SKM-1 treated with dmso at 0.1 percent for 144 hours (cell line): ENCODE data around the gene EEFSEC.

Source experiments
- DNase-seq: peaks from one replicate; lab custom pipeline; 2025; ENCODE audit not compliant: unreplicated experiment; lab: John Stamatoyannopoulos, UW

EEFSEC gene

GRCh38 chr3:128383316-128384235, 230.3 kb downstream of the EEFSEC start:
- DNase-seq: no peak

- DNase-seq: no peak
Observed at GRCh38 chr3:128385080-128385832, 232.0 kb downstream of the EEFSEC start.

GRCh38 chr3:128388932-128389331, 235.7 kb downstream of the EEFSEC start:
- DNase-seq: no peak

- DNase-seq: no peak
Observed at GRCh38 chr3:128390867-128391266, 237.6 kb downstream of the EEFSEC start.

- no peak for DNase-seq
Observed at GRCh38 chr3:128392021-128392420, 238.7 kb downstream of the EEFSEC start.

- no peak for DNase-seq
Observed at GRCh38 chr3:128392818-128393544, 239.7 kb downstream of the EEFSEC start.

- DNase-seq: no peak
Observed at GRCh38 chr3:128394033-128394432, 240.8 kb downstream of the EEFSEC start.

- no peak for DNase-seq
Observed at GRCh38 chr3:128395046-128395445, 241.8 kb downstream of the EEFSEC start.

- DNase-seq: no peak
Observed at GRCh38 chr3:128395500-128396162, 242.3 kb downstream of the EEFSEC start.

- DNase-seq: no peak
Observed at GRCh38 chr3:128397484-128397883, 244.2 kb downstream of the EEFSEC start.

- no peak for DNase-seq
Observed at GRCh38 chr3:128398586-128398985, 245.3 kb downstream of the EEFSEC start.

GRCh38 chr3:128399221-128399915, 246.1 kb downstream of the EEFSEC start:
- no peak for DNase-seq

GRCh38 chr3:128400671-128401070, 247.4 kb downstream of the EEFSEC start:
- no peak for DNase-seq

- DNase-seq: no peak
Observed at GRCh38 chr3:128402319-128402718, 249.0 kb downstream of the EEFSEC start.

GRCh38 chr3:128402998-128403397, 249.7 kb downstream of the EEFSEC start:
- no peak for DNase-seq

- DNase-seq: no peak
Observed at GRCh38 chr3:128404276-128405068, 251.2 kb downstream of the EEFSEC start.

GRCh38 chr3:128405554-128406277, 252.4 kb downstream of the EEFSEC start:
- DNase-seq: no peak

GRCh38 chr3:128407247-128407646, 254.0 kb downstream of the EEFSEC start:
- DNase-seq: no peak
